Occipital lobe (tissue), 2 donors: ENCODE data around the gene ANGPT4. TPM values are rescaled to one million over a fixed set of nuclear protein-coding genes. Genes with fewer than 3 reads are reported as not detected.

Source experiments
- DNase-seq: peaks from one replicate; lab custom pipeline; 2025; lab: John Stamatoyannopoulos, UW
- total RNA-seq: library from RNA; depleted of rRNA; stranded (reverse); fragments of >200 nt; gene quantifications from one replicate; pipeline ENCODE4 v1.2.3, GENCODE V29; 2014

The ANGPT4 gene
- total RNA-seq, 1 donor from 2014 or later, result not detected

GRCh38 chr20:940926-941325 is 24.8 kb upstream of the ANGPT4 start:
- DNase-seq, result no peak

- DNase-seq, result no peak
Observed at GRCh38 chr20:939606-940005, 23.5 kb upstream of the ANGPT4 start.

GRCh38 chr20:934186-934840 is 18.2 kb upstream of the ANGPT4 start:
- no peak for DNase-seq

- no peak for DNase-seq
Observed at GRCh38 chr20:933029-933428, 16.9 kb upstream of the ANGPT4 start.

- no peak for DNase-seq
Observed at GRCh38 chr20:931401-931800, 15.3 kb upstream of the ANGPT4 start.

- DNase-seq, result no peak
Observed at GRCh38 chr20:926670-927069, 10.5 kb upstream of the ANGPT4 start.

GRCh38 chr20:925516-925915 is 9.4 kb upstream of the ANGPT4 start:
- DNase-seq, result no peak

GRCh38 chr20:924639-925038 is 8.5 kb upstream of the ANGPT4 start:
- DNase-seq, result no peak

- DNase-seq, result no peak
Observed at GRCh38 chr20:922781-923180, 6.6 kb upstream of the ANGPT4 start.

- no peak for DNase-seq
Observed at GRCh38 chr20:921068-921467, 4.9 kb upstream of the ANGPT4 start.

- DNase-seq, result no peak
Observed at GRCh38 chr20:920311-920710, 4.2 kb upstream of the ANGPT4 start.

- no peak for DNase-seq
Observed at GRCh38 chr20:919491-919916, 3.4 kb upstream of the ANGPT4 start.

GRCh38 chr20:917416-917815 is 1.3 kb upstream of the ANGPT4 start:
- DNase-seq, result no peak

GRCh38 chr20:916825-917224 is 691 bp upstream of the ANGPT4 start:
- DNase-seq, result no peak

- no peak for DNase-seq
Observed at GRCh38 chr20:914727-915498, 1.2 kb downstream of the ANGPT4 start.

GRCh38 chr20:913306-913849 is 2.8 kb downstream of the ANGPT4 start:
- no peak for DNase-seq

- DNase-seq, result no peak
Observed at GRCh38 chr20:911882-912600, 4.1 kb downstream of the ANGPT4 start.

GRCh38 chr20:910870-911770 is 5.0 kb downstream of the ANGPT4 start:
- DNase-seq, result no peak

- DNase-seq, result no peak
Observed at GRCh38 chr20:910132-910869, 5.8 kb downstream of the ANGPT4 start.

- DNase-seq, result no peak
Observed at GRCh38 chr20:909641-910040, 6.5 kb downstream of the ANGPT4 start.
